Epithelial cell of proximal tubule (primary cell): ENCODE results near the gene ATP2B2. TPM values are rescaled to one million over a fixed set of nuclear protein-coding genes. Genes with fewer than 3 reads are reported as not detected.

Source experiments
- DNase-seq: peaks from one replicate; pipeline ENCODE4 v3.0.0-alpha.2; 2011; ENCODE audit warnings: low read depth
- H3K4me3 ChIP-seq: 2 replicates; pipeline ENCODE4 v1.5.1; 2011; ENCODE audit warnings: low read depth, mild to moderate bottlenecking, low read length
- CTCF ChIP-seq: conservative IDR thresholded peaks from 2 replicates; pipeline ENCODE4 v1.5.1; 2012; ENCODE audit warnings: low read depth, mild to moderate bottlenecking, low read length
- total RNA-seq: library from RNA; depleted of rRNA; stranded (reverse); fragments of >200 nt; gene quantifications from 2 replicates; pipeline ENCODE4 v1.2.3, GENCODE V29; 2015

The ATP2B2 gene
- total RNA-seq, 1 donor from 2014 or later = not detected

DNA sequence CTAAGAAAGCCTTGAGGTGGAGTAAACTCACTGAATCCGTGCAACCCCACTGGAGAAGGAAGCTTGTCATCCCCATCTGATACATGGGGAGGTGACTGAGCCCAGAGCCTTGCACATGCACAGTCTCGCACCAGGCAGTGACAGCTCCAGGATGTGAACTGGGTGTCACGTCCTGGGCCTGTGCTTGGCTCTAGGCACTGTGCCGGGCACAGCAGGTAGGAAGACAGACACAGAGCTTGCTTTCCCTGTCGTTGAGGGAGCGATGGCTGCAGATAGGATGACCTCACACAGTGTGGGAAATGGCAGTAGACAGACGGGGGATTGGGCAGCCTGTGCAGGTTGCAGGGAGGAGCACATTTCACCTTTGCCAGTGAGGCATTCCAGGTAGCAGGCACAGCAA is 12.2 kb upstream of the ATP2B2 start:
- DNase-seq = no peak
- TF ChIP-seq CTCF = no peak
- no peak overlapping the region for H3K4me3 ChIP-seq

DNA sequence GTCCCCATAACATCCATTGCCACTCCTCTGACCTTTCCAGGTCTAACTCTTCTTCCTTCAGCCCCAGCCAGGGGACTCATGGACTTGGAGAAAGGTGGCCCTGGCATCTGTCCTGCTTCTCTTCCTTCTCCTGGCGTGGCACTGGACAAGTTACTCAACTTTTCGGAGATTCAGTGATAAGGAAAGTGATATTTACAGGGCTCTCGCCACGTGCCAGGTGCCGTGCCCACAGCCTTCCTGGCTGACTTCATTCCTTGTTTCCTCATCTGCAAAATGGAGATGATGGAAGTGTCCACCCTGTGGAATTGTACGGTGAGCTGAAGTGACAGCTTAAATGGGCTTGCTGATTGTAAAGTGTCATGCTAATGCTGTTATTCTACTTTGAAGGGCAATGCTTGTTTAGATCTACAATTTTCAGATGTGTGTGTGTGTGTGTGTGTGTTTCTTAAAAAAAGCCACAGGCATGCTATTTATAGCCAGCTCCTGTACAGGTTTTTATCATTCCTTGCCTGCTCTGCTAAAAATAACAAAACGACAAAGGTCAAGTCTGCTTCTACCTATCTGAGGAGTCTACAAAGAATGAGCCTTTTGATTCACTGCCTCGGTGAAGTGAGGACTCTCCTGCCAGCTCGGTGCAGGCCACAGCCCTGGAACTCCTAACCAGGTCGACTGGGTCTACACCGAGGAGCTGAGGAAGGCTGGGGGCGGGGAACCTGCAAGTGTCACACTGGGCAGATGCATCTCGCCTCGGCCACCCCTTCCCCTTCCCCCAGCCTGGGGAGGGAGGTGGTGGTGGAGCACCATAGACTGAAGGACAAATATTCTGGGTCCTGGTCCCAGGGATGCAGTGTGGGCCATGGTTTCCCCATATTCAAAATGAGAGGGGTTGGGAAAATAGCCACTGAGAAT is 11.4 kb upstream of the ATP2B2 start:
- H3K4me3 ChIP-seq = no peak overlapping the region
- no peak for TF ChIP-seq CTCF
- no peak for DNase-seq

DNA sequence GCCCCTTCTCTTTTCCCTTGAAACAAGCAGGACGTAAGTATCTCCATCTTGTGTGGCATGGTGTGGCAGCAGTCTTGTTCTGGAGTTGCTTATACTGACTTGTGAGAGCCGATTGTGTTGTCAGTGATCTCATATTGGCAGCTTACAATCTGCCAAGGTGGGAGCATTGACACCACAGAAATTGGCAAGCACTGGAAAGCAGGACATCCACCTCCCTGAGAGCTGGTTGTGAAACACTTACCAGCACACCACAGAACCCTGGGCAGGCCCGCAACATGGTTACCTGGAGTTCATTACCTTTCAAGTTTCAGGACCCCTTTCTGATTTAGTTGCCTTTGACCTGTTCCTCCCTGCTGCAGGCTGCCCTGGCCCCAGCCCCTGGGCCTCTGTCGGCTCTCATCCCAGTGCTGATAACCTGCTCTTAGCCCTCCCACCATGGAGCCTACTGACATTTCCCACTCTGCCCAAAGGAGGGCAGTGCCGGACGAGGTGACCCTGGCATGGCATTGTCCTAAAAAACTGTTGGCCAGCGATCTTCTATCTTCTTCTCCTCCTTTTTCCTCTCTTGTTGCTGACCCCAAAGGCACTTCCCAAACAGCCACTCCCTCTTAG is 10.6 kb upstream of the ATP2B2 start:
- no peak for TF ChIP-seq CTCF
- H3K4me3 ChIP-seq = no peak overlapping the region
- no peak for DNase-seq

GRCh38 chr3:10515396-10515795 is 10.0 kb upstream of the ATP2B2 start:
- no peak for DNase-seq
- H3K4me3 ChIP-seq = no peak overlapping the region
- no peak for TF ChIP-seq CTCF

DNA sequence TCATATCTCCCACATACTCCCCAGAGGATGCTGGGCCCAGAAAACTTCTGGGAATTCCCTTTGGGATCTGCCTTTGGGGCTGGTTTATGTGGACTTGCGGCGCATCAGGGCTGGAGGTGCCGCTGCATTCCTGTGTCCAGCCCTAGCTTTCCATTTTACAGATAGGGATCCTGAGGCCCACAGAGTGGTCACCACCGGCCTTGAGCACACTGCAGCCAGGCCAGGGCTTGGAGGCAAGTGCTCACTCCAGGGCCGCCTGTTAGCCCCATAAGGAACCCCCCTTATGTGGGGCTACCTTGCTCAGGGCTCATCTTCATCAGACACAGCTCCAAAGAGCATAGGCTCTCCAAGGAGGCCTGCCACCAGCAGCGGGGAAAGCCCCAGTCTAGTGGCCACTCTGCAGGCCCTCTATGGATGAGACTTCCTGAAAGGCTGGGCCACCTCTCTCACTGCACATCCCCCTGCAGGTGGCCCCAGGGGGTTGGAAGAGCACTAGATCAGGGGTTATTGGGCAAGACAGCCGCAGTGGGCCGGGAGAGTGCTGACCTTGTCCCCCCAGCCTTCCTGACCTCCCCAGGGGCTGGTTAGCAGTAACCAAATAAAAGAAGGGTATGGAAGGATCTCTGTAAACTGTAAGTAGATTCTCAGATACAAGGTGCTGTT is 9.2 kb upstream of the ATP2B2 start:
- no peak overlapping the region for H3K4me3 ChIP-seq
- TF ChIP-seq CTCF = no peak
- no peak for DNase-seq

- TF ChIP-seq CTCF = no peak
- no peak overlapping the region for H3K4me3 ChIP-seq
- no peak for DNase-seq
These were observed 7.9 kb upstream of the ATP2B2 start for GRCh38 chr3:10513306-10513705.
